ENCODE results near the gene ACSL5.

Gene ACSL5

GRCh38 chr10:112433136-112433535, 59.2 kb downstream of the ACSL5 start:
- no peaks in the 10 kb centered on the region for H3K9me3 ChIP-seq (ENCODE audit: insufficient read depth, low read depth, low read length)
- H3K27ac ChIP-seq (ENCODE audit: low read length) = no peak overlapping the region
- H3K9ac ChIP-seq (ENCODE audit: low read depth, low read length) = no peak overlapping the region
- peaks cover 69% of the 10 kb centered on the region for H3K36me3 ChIP-seq (ENCODE audit: insufficient read depth, low read depth, low read length)
- no peaks in the 10 kb centered on the region for H3K4me1 ChIP-seq (ENCODE audit: insufficient read depth, low read length)
- H3K27me3 ChIP-seq (ENCODE audit: insufficient read depth, low read length) = no peaks in the 10 kb centered on the region
- no peak overlapping the region for H3K4me3 ChIP-seq (ENCODE audit: low read length)

GRCh38 chr10:112434988-112435619, 61.2 kb downstream of the ACSL5 start:
- H3K9ac ChIP-seq (ENCODE audit: low read depth, low read length) = no peak overlapping the region
- H3K27me3 ChIP-seq (ENCODE audit: insufficient read depth, low read length) = no peaks in the 10 kb centered on the region
- H3K36me3 ChIP-seq (ENCODE audit: insufficient read depth, low read depth, low read length) = peaks cover 84% of the 10 kb centered on the region
- H3K4me1 ChIP-seq (ENCODE audit: insufficient read depth, low read length) = no peaks in the 10 kb centered on the region
- H3K4me3 ChIP-seq (ENCODE audit: low read length) = no peak overlapping the region
- no peak overlapping the region for H3K27ac ChIP-seq (ENCODE audit: low read length)
- H3K9me3 ChIP-seq (ENCODE audit: insufficient read depth, low read depth, low read length) = no peaks in the 10 kb centered on the region

- Histone ChIP-seq H3K9ac (ENCODE audit: low read depth, low read length) (no peak overlapping the region), H3K4me1 (ENCODE audit: insufficient read depth, low read length) (no peaks in the 10 kb centered on the region), H3K36me3 (ENCODE audit: insufficient read depth, low read depth, low read length) (peaks cover 83% of the 10 kb centered on the region), H3K27ac (ENCODE audit: low read length) (no peak overlapping the region), H3K9me3 (ENCODE audit: insufficient read depth, low read depth, low read length) (no peaks in the 10 kb centered on the region), H3K27me3 (ENCODE audit: insufficient read depth, low read length) (no peaks in the 10 kb centered on the region), H3K4me3 (ENCODE audit: low read length) (no peak overlapping the region)
Measured at GRCh38 chr10:112438356-112438755, 64.4 kb downstream of the ACSL5 start.

GRCh38 chr10:112441520-112441919, 67.6 kb downstream of the ACSL5 start:
- Histone ChIP-seq H3K27ac (ENCODE audit: low read length) (no peak overlapping the region), H3K36me3 (ENCODE audit: insufficient read depth, low read depth, low read length) (peaks cover 85% of the 10 kb centered on the region)

GRCh38 chr10:112442063-112442462, 68.1 kb downstream of the ACSL5 start:
- Histone ChIP-seq H3K4me1 (ENCODE audit: insufficient read depth, low read length) (0 out of 2 replicates have a peak, but pooled peaks cover 4% of the 10 kb centered on the region), H3K9ac (ENCODE audit: low read depth, low read length) (no peak overlapping the region), H3K9me3 (ENCODE audit: insufficient read depth, low read depth, low read length) (no peaks in the 10 kb centered on the region), H3K36me3 (ENCODE audit: insufficient read depth, low read depth, low read length) (peaks cover 80% of the 10 kb centered on the region), H3K27ac (ENCODE audit: low read length) (no peak overlapping the region), H3K4me3 (ENCODE audit: low read length) (no peak overlapping the region), H3K27me3 (ENCODE audit: insufficient read depth, low read length) (no peaks in the 10 kb centered on the region)

More at GRCh38 chr10:112441520-112441919, 67.6 kb downstream of the ACSL5 start:
- H3K4me1 ChIP-seq (ENCODE audit: insufficient read depth, low read length) = 0 out of 2 replicates have a peak, but pooled peaks cover 4% of the 10 kb centered on the region
- H3K4me3 ChIP-seq (ENCODE audit: low read length) = no peak overlapping the region
- H3K9me3 ChIP-seq (ENCODE audit: insufficient read depth, low read depth, low read length) = no peaks in the 10 kb centered on the region
- H3K9ac ChIP-seq (ENCODE audit: low read depth, low read length) = no peak overlapping the region
- H3K27me3 ChIP-seq (ENCODE audit: insufficient read depth, low read length) = no peaks in the 10 kb centered on the region

- Histone ChIP-seq H3K4me3 (ENCODE audit: low read length) (peak overlapping the region; percentile 94), H3K27ac (ENCODE audit: low read length) (peak overlapping the region; percentile 75), H3K36me3 (ENCODE audit: insufficient read depth, low read depth, low read length) (peaks cover 42% of the 10 kb centered on the region)
Measured at GRCh38 chr10:112446055-112446854, 72.3 kb downstream of the ACSL5 start.

GRCh38 chr10:112446855-112447619, 73.1 kb downstream of the ACSL5 start, which contains the start of the genes VTI1A and ZDHHC6:
VTI1A (plus strand) TSS chr10:112447215; CDS start chr10:112447374, 159 bp downstream.
ZDHHC6 (minus strand) TSS chr10:112446914; CDS start chr10:112445436, 1,478 bp downstream.
- Histone ChIP-seq H3K9me3 (ENCODE audit: insufficient read depth, low read depth, low read length) (no peaks in the 10 kb centered on the region), H3K36me3 (ENCODE audit: insufficient read depth, low read depth, low read length) (peaks cover 34% of the 10 kb centered on the region)

More at GRCh38 chr10:112446055-112446854, 72.3 kb downstream of the ACSL5 start:
- Histone ChIP-seq H3K4me1 (ENCODE audit: insufficient read depth, low read length) (0 out of 2 replicates have a peak, but pooled peaks cover 4% of the 10 kb centered on the region), H3K9me3 (ENCODE audit: insufficient read depth, low read depth, low read length) (no peaks in the 10 kb centered on the region), H3K27me3 (ENCODE audit: insufficient read depth, low read length) (no peaks in the 10 kb centered on the region), H3K9ac (ENCODE audit: low read depth, low read length) (peak overlapping the region; percentile 95)

GRCh38 chr10:112447620-112447928, 73.7 kb downstream of the ACSL5 start:
- Histone ChIP-seq H3K4me3 (ENCODE audit: low read length) (peak overlapping the region; percentile 94), H3K27ac (ENCODE audit: low read length) (no peak overlapping the region), H3K4me1 (ENCODE audit: insufficient read depth, low read length) (0 out of 2 replicates have a peak, but pooled peaks cover 4% of the 10 kb centered on the region), H3K36me3 (ENCODE audit: insufficient read depth, low read depth, low read length) (peaks cover 29% of the 10 kb centered on the region), H3K27me3 (ENCODE audit: insufficient read depth, low read length) (no peaks in the 10 kb centered on the region), H3K9me3 (ENCODE audit: insufficient read depth, low read depth, low read length) (no peaks in the 10 kb centered on the region), H3K9ac (ENCODE audit: low read depth, low read length) (peak overlapping the region; percentile 95)

More at GRCh38 chr10:112446855-112447619, 73.1 kb downstream of the ACSL5 start, which contains the start of the genes VTI1A and ZDHHC6:
- Histone ChIP-seq H3K27me3 (ENCODE audit: insufficient read depth, low read length) (no peaks in the 10 kb centered on the region), H3K4me3 (ENCODE audit: low read length) (peak within 1 kb of the TSS; percentile 94), H3K27ac (ENCODE audit: low read length) (peak within 1 kb of the TSS; percentile 75), H3K9ac (ENCODE audit: low read depth, low read length) (peak within 1 kb of the TSS; percentile 95), H3K4me1 (ENCODE audit: insufficient read depth, low read length) (0 out of 2 replicates have a peak, but pooled peaks cover 4% of the 10 kb centered on the region)

- Histone ChIP-seq H3K36me3 (ENCODE audit: insufficient read depth, low read depth, low read length) (peaks cover 16% of the 10 kb centered on the region), H3K4me1 (ENCODE audit: insufficient read depth, low read length) (0 out of 2 replicates have a peak, but pooled peaks cover 4% of the 10 kb centered on the region), H3K9me3 (ENCODE audit: insufficient read depth, low read depth, low read length) (no peaks in the 10 kb centered on the region), H3K27me3 (ENCODE audit: insufficient read depth, low read length) (no peaks in the 10 kb centered on the region), H3K27ac (ENCODE audit: low read length) (no peak overlapping the region), H3K4me3 (ENCODE audit: low read length) (no peak overlapping the region), H3K9ac (ENCODE audit: low read depth, low read length) (no peak overlapping the region)
Measured at GRCh38 chr10:112448888-112449287, 75.0 kb downstream of the ACSL5 start.

- Histone ChIP-seq H3K9me3 (ENCODE audit: insufficient read depth, low read depth, low read length) (no peaks in the 10 kb centered on the region), H3K9ac (ENCODE audit: low read depth, low read length) (no peak overlapping the region), H3K27me3 (ENCODE audit: insufficient read depth, low read length) (no peaks in the 10 kb centered on the region), H3K27ac (ENCODE audit: low read length) (no peak overlapping the region), H3K4me3 (ENCODE audit: low read length) (no peak overlapping the region), H3K36me3 (ENCODE audit: insufficient read depth, low read depth, low read length) (no peaks in the 10 kb centered on the region), H3K4me1 (ENCODE audit: insufficient read depth, low read length) (no peaks in the 10 kb centered on the region)
Measured at GRCh38 chr10:112454910-112455779, 81.2 kb downstream of the ACSL5 start.
